DOHH2 (cell line): ENCODE results near the gene CALU.
A peak's percentile ranks its signal among the peaks of the same experiment; 100 is the strongest.

ENCODE experiments used
- H3F3A ChIP-seq: fragments of 200-600 bp; sonication (generic), shearing (Covaris generic); 2 replicates; pipeline ENCODE4 v1.6.0; 2016; ENCODE audit warnings: antibody characterized with exemption, mild to moderate bottlenecking; ENCODE audit not compliant: control insufficient read depth, insufficient read depth
- H3K27ac ChIP-seq: fragments of 200-600 bp; sonication (generic); 2 replicates; pipeline ENCODE4 v1.5.1; 2014; ENCODE audit warnings: low read depth, mild to moderate bottlenecking, low read length, moderate library complexity
- H3K27me3 ChIP-seq: fragments of 200-600 bp; sonication (generic); 2 replicates; pipeline ENCODE4 v1.6.1; 2014; ENCODE audit warnings: mild to moderate bottlenecking, low read length, mixed read lengths; ENCODE audit not compliant: control insufficient read depth
- H3K36me3 ChIP-seq: fragments of 200-600 bp; sonication (generic); 2 replicates; pipeline ENCODE4 v1.6.1; 2014; ENCODE audit warnings: mild to moderate bottlenecking, low read length, moderate library complexity, mixed read lengths; ENCODE audit not compliant: control insufficient read depth
- H3K4me1 ChIP-seq: fragments of 200-600 bp; sonication (generic); 2 replicates; pipeline ENCODE4 v1.6.1; 2014; ENCODE audit warnings: mild to moderate bottlenecking, low read length, mixed read lengths; ENCODE audit not compliant: control insufficient read depth
- H3K4me2 ChIP-seq: fragments of 200-600 bp; sonication (generic); 2 replicates; pipeline ENCODE4 v1.6.0; 2014; ENCODE audit warnings: mild to moderate bottlenecking, low read length, moderate library complexity
- H3K4me3 ChIP-seq: fragments of 200-600 bp; sonication (generic); 2 replicates; pipeline ENCODE4 v1.5.1; 2014; ENCODE audit warnings: mild to moderate bottlenecking, low read length, mixed read lengths
- H3K79me2 ChIP-seq: fragments of 200-600 bp; sonication (generic); 2 replicates; pipeline ENCODE4 v1.6.1; 2014; ENCODE audit warnings: mild to moderate bottlenecking, low read length, mixed read lengths; ENCODE audit not compliant: control insufficient read depth
- H3K9me2 ChIP-seq: fragments of 200-600 bp; sonication (generic); replicated peaks from 2 replicates; pipeline ENCODE4 v1.6.1; 2014; ENCODE audit warnings: mild to moderate bottlenecking, low read length, mixed read lengths; ENCODE audit not compliant: control insufficient read depth
- H3K9me3 ChIP-seq: fragments of 200-600 bp; sonication (generic); 2 replicates; pipeline ENCODE4 v1.6.1; 2014; ENCODE audit warnings: antibody characterized with exemption, low read length, mixed read lengths; ENCODE audit not compliant: control insufficient read depth, insufficient read depth
- H4K20me1 ChIP-seq: fragments of 200-600 bp; sonication (generic); 2 replicates; pipeline ENCODE4 v1.6.0; 2014; ENCODE audit warnings: low read depth, mild to moderate bottlenecking, antibody characterized with exemption, low read length, moderate library complexity; ENCODE audit not compliant: control insufficient read depth, insufficient read depth
- EZH2phosphoT487 ChIP-seq: fragments of 200-600 bp; sonication (generic); IDR thresholded peaks from 2 replicates; pipeline ENCODE4 v1.6.1; 2017; ENCODE audit warnings: borderline replicate concordance, mild to moderate bottlenecking, antibody characterized with exemption, low read length, moderate library complexity, mixed read lengths
- TF ChIP-seq, protein P1 (sequence below): fragments of 200-600 bp; sonication (generic); IDR thresholded peaks from one replicate; pipeline ENCODE4 v1.5.1; 2014; ENCODE audit warnings: antibody characterized with exemption, mild to moderate bottlenecking, low read depth, low read length; ENCODE audit not compliant: poor library complexity, severe bottlenecking

The CALU gene

DNA sequence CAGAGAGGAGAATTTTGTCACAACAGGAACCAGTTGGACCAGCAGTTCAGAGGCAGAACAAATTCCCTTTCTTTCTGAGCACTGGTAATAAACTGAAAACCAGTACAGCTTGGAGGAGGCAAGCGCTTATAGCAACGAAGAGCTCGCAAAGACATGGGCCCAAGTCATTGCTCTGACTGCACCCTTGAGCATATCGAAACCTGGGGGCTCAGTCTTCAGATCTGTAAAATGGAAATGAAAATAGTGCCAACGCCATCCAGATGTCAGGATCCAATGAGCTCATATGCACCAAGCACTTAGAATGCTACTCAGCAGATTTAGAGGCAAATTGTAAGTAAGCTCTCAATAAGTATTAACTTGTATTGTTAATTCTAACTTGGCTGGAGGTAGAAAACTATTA, 14.4 kb upstream of the CALU start:
- H3K36me3 ChIP-seq, result no peaks in the 10 kb centered on the region
- peaks cover 11% of the 10 kb centered on the region for H3K27me3 ChIP-seq
- no peak overlapping the region for H3K4me2 ChIP-seq
- TF ChIP-seq EZH2phosphoT487, result no peak
- TF ChIP-seq, protein P1, sequence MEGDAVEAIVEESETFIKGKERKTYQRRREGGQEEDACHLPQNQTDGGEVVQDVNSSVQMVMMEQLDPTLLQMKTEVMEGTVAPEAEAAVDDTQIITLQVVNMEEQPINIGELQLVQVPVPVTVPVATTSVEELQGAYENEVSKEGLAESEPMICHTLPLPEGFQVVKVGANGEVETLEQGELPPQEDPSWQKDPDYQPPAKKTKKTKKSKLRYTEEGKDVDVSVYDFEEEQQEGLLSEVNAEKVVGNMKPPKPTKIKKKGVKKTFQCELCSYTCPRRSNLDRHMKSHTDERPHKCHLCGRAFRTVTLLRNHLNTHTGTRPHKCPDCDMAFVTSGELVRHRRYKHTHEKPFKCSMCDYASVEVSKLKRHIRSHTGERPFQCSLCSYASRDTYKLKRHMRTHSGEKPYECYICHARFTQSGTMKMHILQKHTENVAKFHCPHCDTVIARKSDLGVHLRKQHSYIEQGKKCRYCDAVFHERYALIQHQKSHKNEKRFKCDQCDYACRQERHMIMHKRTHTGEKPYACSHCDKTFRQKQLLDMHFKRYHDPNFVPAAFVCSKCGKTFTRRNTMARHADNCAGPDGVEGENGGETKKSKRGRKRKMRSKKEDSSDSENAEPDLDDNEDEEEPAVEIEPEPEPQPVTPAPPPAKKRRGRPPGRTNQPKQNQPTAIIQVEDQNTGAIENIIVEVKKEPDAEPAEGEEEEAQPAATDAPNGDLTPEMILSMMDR, result no peak
- H3K4me3 ChIP-seq, result no peak overlapping the region
- no peaks in the 10 kb centered on the region for H3K9me2 ChIP-seq
- peaks cover 5% of the 10 kb centered on the region for H3K9me3 ChIP-seq
- H3K27ac ChIP-seq, result no peak overlapping the region
- H3F3A ChIP-seq, result no peaks in the 10 kb centered on the region
- H3K4me1 ChIP-seq, result peaks cover 15% of the 10 kb centered on the region
- no peaks in the 10 kb centered on the region for H4K20me1 ChIP-seq
- H3K79me2 ChIP-seq, result no peaks in the 10 kb centered on the region

DNA sequence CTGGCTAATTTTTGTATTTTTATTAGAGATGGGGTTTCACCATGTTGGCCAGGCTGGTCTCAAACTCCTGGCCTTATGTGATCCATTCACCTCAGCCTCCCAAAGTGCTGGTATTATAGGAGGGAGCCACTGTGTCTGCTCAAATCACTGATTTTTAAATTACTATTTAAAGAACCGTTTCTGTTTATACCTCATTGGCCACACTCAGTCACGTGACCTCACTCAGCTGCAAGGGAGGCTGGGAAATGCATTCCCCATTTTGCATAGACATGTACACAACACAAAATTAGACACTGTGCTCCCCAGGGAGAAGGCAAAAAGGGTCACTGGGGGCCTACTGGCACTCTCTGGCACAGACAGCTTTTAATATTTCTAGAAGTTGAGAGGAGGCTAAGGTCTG, 13.6 kb upstream of the CALU start:
- Histone ChIP-seq H3K9me2 (no peaks in the 10 kb centered on the region), H3K4me3 (peak overlapping the region; percentile 19), H3F3A (no peaks in the 10 kb centered on the region), H3K4me2 (peak overlapping the region; percentile 36), H3K79me2 (no peaks in the 10 kb centered on the region), H4K20me1 (no peaks in the 10 kb centered on the region), H3K27me3 (peaks cover 11% of the 10 kb centered on the region), H3K27ac (no peak overlapping the region), H3K4me1 (peaks cover 15% of the 10 kb centered on the region), H3K9me3 (peaks cover 5% of the 10 kb centered on the region), H3K36me3 (no peaks in the 10 kb centered on the region)
- no peak for TF ChIP-seq EZH2phosphoT487
- TF ChIP-seq, protein P1, result no peak

DNA sequence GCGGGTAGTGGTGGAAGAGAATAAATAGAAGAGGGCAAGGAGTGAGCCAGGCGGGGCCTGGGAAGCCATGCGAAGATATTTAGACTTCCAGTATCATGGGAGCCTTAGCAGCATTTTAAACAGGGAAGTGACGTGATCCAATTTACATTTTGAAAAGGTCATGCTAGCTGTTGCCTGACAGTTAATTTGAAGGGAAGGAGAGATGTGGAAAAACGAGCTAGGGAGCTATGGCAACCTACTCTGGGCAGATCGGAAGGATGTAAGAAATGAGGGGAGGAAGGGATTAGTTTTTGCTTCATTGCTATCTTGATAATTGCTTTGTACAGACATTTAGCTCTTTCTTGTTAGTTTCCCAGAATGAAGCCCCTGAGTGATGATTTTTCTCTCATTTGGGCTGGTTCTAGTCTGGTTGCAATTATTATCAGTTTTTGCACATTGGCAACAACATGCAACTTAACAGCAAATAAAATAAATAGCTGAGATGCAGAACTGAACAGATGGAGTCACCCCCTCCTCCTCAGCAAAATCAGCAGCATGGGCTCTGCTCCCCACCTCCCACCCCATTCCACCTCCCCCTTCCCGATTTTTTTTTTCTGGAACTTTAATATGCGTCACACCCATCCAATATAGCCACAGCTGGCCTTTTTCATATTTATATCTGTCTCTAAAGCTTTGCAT, 13.0 kb upstream of the CALU start:
- peaks cover 5% of the 10 kb centered on the region for H3K9me3 ChIP-seq
- no peaks in the 10 kb centered on the region for H3K9me2 ChIP-seq
- peak overlapping the region; percentile 19; the same call in 1 of the 2 replicates for H3K4me3 ChIP-seq
- TF ChIP-seq, protein P1, result no peak
- TF ChIP-seq EZH2phosphoT487, result no peak
- H3K36me3 ChIP-seq, result no peaks in the 10 kb centered on the region
- no peaks in the 10 kb centered on the region for H3F3A ChIP-seq
- no peaks in the 10 kb centered on the region for H4K20me1 ChIP-seq
- H3K4me1 ChIP-seq, result peaks cover 15% of the 10 kb centered on the region
- no peak overlapping the region for H3K27ac ChIP-seq
- H3K79me2 ChIP-seq, result no peaks in the 10 kb centered on the region
- H3K4me2 ChIP-seq, result peak overlapping the region; percentile 36
- H3K27me3 ChIP-seq, result peaks cover 7% of the 10 kb centered on the region; the same call in 1 of the 2 replicates
